ENCODE results near the gene FMNL2. TPM values are rescaled to one million over a fixed set of nuclear protein-coding genes. Genes with fewer than 3 reads are reported as not detected.

Gene FMNL2
- total RNA-seq, 4 donors from 2014 or later = 25.2 to 35.0 (median 27.4) TPM

- Histone ChIP-seq H3K9me3 (no peaks in the 10 kb centered on the region), H3K4me3 (no peak overlapping the region), H3K27me3 (no peaks in the 10 kb centered on the region), H3K27ac (peak overlapping the region in 2 of 4 donors; percentile 20 to 27), H3K36me3 (no peaks in the 10 kb centered on the region), H3K4me1 (peaks cover 0 to 39% (median 8%) of the 10 kb centered on the region in 3 donors)
- WGBS, 2 donors (ENCODE audit: low coverage in 1 of 2) = 90 to 100% methylated on average over 3 of the region's 3 CpGs
- no peak for TF ChIP-seq POLR2AphosphoS5 (IDR thresholded peaks at IDR 0.05)
- no peak for TF ChIP-seq CTCF (IDR thresholded peaks at IDR 0.05)
- TF ChIP-seq EP300 (IDR thresholded peaks at IDR 0.05) = no peak
- TF ChIP-seq POLR2A (IDR thresholded peaks at IDR 0.05) = no peak
- no peak for ATAC-seq
Measured at GRCh38 chr2:152486737-152487400, 151.9 kb downstream of the FMNL2 start.

GRCh38 chr2:152488075-152488474 is 153.1 kb downstream of the FMNL2 start:
- H3K36me3 ChIP-seq = no peaks in the 10 kb centered on the region
- H3K27ac ChIP-seq = no peak overlapping the region
- H3K4me1 ChIP-seq = peaks cover 0 to 41% (median 8%) of the 10 kb centered on the region in 3 donors
- ATAC-seq = no peak
- no peaks in the 10 kb centered on the region for H3K27me3 ChIP-seq
- TF ChIP-seq POLR2AphosphoS5 (IDR thresholded peaks at IDR 0.05) = no peak
- no peak for TF ChIP-seq POLR2A (IDR thresholded peaks at IDR 0.05)
- TF ChIP-seq CTCF (IDR thresholded peaks at IDR 0.05) = no peak
- TF ChIP-seq EP300 (IDR thresholded peaks at IDR 0.05) = no peak
- no peaks in the 10 kb centered on the region for H3K9me3 ChIP-seq
- H3K4me3 ChIP-seq = no peak overlapping the region
- 87 to 95% methylated on average over 2 of the region's 2 CpGs for WGBS, 2 donors (ENCODE audit: low coverage in 1 of 2)

GRCh38 chr2:152489364-152489763 is 154.4 kb downstream of the FMNL2 start:
- H3K36me3 ChIP-seq = no peaks in the 10 kb centered on the region
- no peak overlapping the region for H3K4me3 ChIP-seq
- H3K27ac ChIP-seq = no peak overlapping the region
- TF ChIP-seq POLR2AphosphoS5 (IDR thresholded peaks at IDR 0.05) (no peak), POLR2A (IDR thresholded peaks at IDR 0.05) (no peak), CTCF (IDR thresholded peaks at IDR 0.05) (no peak), EP300 (IDR thresholded peaks at IDR 0.05) (no peak)
- no peaks in the 10 kb centered on the region for H3K27me3 ChIP-seq
- H3K9me3 ChIP-seq = no peaks in the 10 kb centered on the region
- peaks cover 0 to 53% (median 8%) of the 10 kb centered on the region in 3 donors for H3K4me1 ChIP-seq
- no peak for ATAC-seq
- 46 to 71% methylated on average over 2 of the region's 2 CpGs for WGBS, 2 donors (ENCODE audit: low coverage in 1 of 2)

- no peak for TF ChIP-seq EP300 (IDR thresholded peaks at IDR 0.05)
- no peak for TF ChIP-seq POLR2AphosphoS5 (IDR thresholded peaks at IDR 0.05)
- TF ChIP-seq POLR2A (IDR thresholded peaks at IDR 0.05) = no peak
- no peak for TF ChIP-seq CTCF (IDR thresholded peaks at IDR 0.05)
- Histone ChIP-seq H3K4me3 (no peak overlapping the region), H3K36me3 (no peaks in the 10 kb centered on the region), H3K9me3 (no peaks in the 10 kb centered on the region), H3K4me1 (peaks cover 0 to 57% (median 8%) of the 10 kb centered on the region in 3 donors), H3K27me3 (no peaks in the 10 kb centered on the region), H3K27ac (peak overlapping the region in 3 of 4 donors; percentile 53 to 61 (median 59))
- ATAC-seq = peak; percentile 68
- 36 to 40% methylated on average over 5 to 6 of the region's 6 CpGs for WGBS, 2 donors (ENCODE audit: low coverage in 1 of 2)
Measured at GRCh38 chr2:152490686-152491455, 155.9 kb downstream of the FMNL2 start.
